ENCODE data around the gene PRDX5. TPM values are rescaled to one million over a fixed set of nuclear protein-coding genes. Genes with fewer than 3 reads are reported as not detected.

PRDX5 gene
- total and polyA plus RNA-seq, 3 donors from 2014 or later, result 189 to 287 (median 271) TPM

- Histone ChIP-seq H3K27me3 (no peaks in the 10 kb centered on the region), H3K4me3 (no peak overlapping the region), H3K36me3 (ENCODE audit: low read depth, missing control alignments) (no peaks in the 10 kb centered on the region), H3K27ac (no peak overlapping the region), H3K4me1 (peaks cover 35% of the 10 kb centered on the region), H3K9me3 (no peaks in the 10 kb centered on the region)
- DNase-seq, result no peak
- intact Hi-C loops (cut with DNase I; ENCODE audit: low total_unique reads), result loop anchor here (10.0 kb wide), 1 partner anchor 91 kb away; the partner anchor contains the start of gene FERMT3
- TF ChIP-seq POLR2A (IDR thresholded peaks at IDR 0.05), result no peak
- no peak for TF ChIP-seq CTCF (IDR thresholded peaks at IDR 0.05)
- 89 to 96% methylated on average over 4 of the region's 4 CpGs for WGBS, 2 donors
Measured at GRCh38 chr11:64295760-64296159, 22.2 kb upstream of the PRDX5 start.

GRCh38 chr11:64296236-64296635, 21.7 kb upstream of the PRDX5 start:
- peaks cover 38% of the 10 kb centered on the region for H3K4me1 ChIP-seq
- TF ChIP-seq CTCF (IDR thresholded peaks at IDR 0.05) (no peak), POLR2A (IDR thresholded peaks at IDR 0.05) (no peak)
- no peak overlapping the region for H3K27ac ChIP-seq
- 39 to 56% methylated on average over 1 of the region's 1 CpG for WGBS, 2 donors
- no peak overlapping the region for H3K4me3 ChIP-seq
- H3K9me3 ChIP-seq, result no peaks in the 10 kb centered on the region
- no peaks in the 10 kb centered on the region for H3K27me3 ChIP-seq
- DNase-seq, result no peak
- intact Hi-C loops (cut with DNase I; ENCODE audit: low total_unique reads), result loop anchor here (10.0 kb wide), 1 partner anchor 91 kb away; the partner anchor contains the start of gene FERMT3
- no peaks in the 10 kb centered on the region for H3K36me3 ChIP-seq (ENCODE audit: low read depth, missing control alignments)

GRCh38 chr11:64296830-64297698, 20.9 kb upstream of the PRDX5 start:
- DNase-seq, result no peak
- no peaks in the 10 kb centered on the region for H3K27me3 ChIP-seq
- H3K4me3 ChIP-seq, result no peak overlapping the region
- WGBS, 2 donors, result 57 to 59% methylated on average over 25 to 34 of the region's 34 CpGs
- TF ChIP-seq CTCF (IDR thresholded peaks at IDR 0.05), result no peak
- no peak for TF ChIP-seq POLR2A (IDR thresholded peaks at IDR 0.05)
- intact Hi-C loops (cut with DNase I; ENCODE audit: low total_unique reads), result loop anchor here (10.0 kb wide), 1 partner anchor 92 kb away; the partner anchor contains the start of gene FERMT3
- H3K9me3 ChIP-seq, result no peaks in the 10 kb centered on the region
- H3K36me3 ChIP-seq (ENCODE audit: low read depth, missing control alignments), result no peaks in the 10 kb centered on the region
- no peak overlapping the region for H3K27ac ChIP-seq
- peaks cover 39% of the 10 kb centered on the region for H3K4me1 ChIP-seq

GRCh38 chr11:64297699-64298358, 20.1 kb upstream of the PRDX5 start:
- H3K4me3 ChIP-seq, result no peak overlapping the region
- H3K27ac ChIP-seq, result no peak overlapping the region
- H3K27me3 ChIP-seq, result no peaks in the 10 kb centered on the region
- H3K4me1 ChIP-seq, result peaks cover 32% of the 10 kb centered on the region
- no peaks in the 10 kb centered on the region for H3K36me3 ChIP-seq (ENCODE audit: low read depth, missing control alignments)
- H3K9me3 ChIP-seq, result no peaks in the 10 kb centered on the region
- intact Hi-C loops (cut with DNase I; ENCODE audit: low total_unique reads), result loop anchor here (10.0 kb wide), 1 partner anchor 93 kb away; the partner anchor contains the start of gene FERMT3
- no peak for DNase-seq
- TF ChIP-seq CTCF (IDR thresholded peaks at IDR 0.05), result no peak
- no peak for TF ChIP-seq POLR2A (IDR thresholded peaks at IDR 0.05)
- WGBS, 2 donors, result 75 to 79% methylated on average over 11 to 18 of the region's 18 CpGs

Measured in testis (tissue), 3 donors.